GM12878 (cell line): ENCODE results near the gene TLE2. TPM values are rescaled to one million over a fixed set of nuclear protein-coding genes. Genes with fewer than 3 reads are reported as not detected.

Experiments used
- CHD1 ChIP-seq: IDR thresholded peaks from 2 replicates; pipeline ENCODE4 v1.6.1; 2012; ENCODE audit warnings: low read depth, low read length, improper control_type of control experiment
- CHD2 ChIP-seq: IDR thresholded peaks from 2 replicates; pipeline ENCODE4 v1.6.1; 2011; ENCODE audit warnings: low read depth, low read length, improper control_type of control experiment, borderline replicate concordance
- E4F1 ChIP-seq: fragments of 450-650 bp; IDR thresholded peaks from 2 replicates; pipeline ENCODE4 v1.6.1; 2018; ENCODE audit warnings: borderline replicate concordance, mild to moderate bottlenecking; ENCODE audit not compliant: partially characterized antibody
- FOS ChIP-seq: IDR thresholded peaks from 3 replicates; pipeline ENCODE4 v1.6.1; 2011; ENCODE audit warnings: borderline replicate concordance; ENCODE audit not compliant: insufficient read length; ENCODE audit errors: extremely low read depth
- FOXM1 ChIP-seq: IDR thresholded peaks from 2 replicates; pipeline ENCODE4 v1.6.1; 2012; ENCODE audit warnings: low read depth, mild to moderate bottlenecking, inconsistent platforms, low read length, moderate library complexity
- HDAC2 ChIP-seq: fragments of 200-600 bp; sonication (generic); IDR thresholded peaks from 2 replicates; pipeline ENCODE4 v1.6.1; 2017
- KDM1A ChIP-seq: fragments of 200-600 bp; sonication (generic); IDR thresholded peaks from 2 replicates; pipeline ENCODE4 v1.6.1; 2016; ENCODE audit warnings: borderline replicate concordance
- MAX ChIP-seq: IDR thresholded peaks from 2 replicates; pipeline ENCODE4 v1.6.1; 2012; ENCODE audit warnings: low read depth, low read length, improper control_type of control experiment
- MXI1 ChIP-seq: fragments of 150-350 bp; IDR thresholded peaks from 2 replicates; pipeline ENCODE4 v1.6.1; 2011; ENCODE audit warnings: low read depth, mild to moderate bottlenecking, inconsistent platforms, low read length, improper control_type of control experiment
- NKRF ChIP-seq: fragments of 450-650 bp; conservative IDR thresholded peaks from 2 replicates; pipeline ENCODE4 v1.6.1; 2017; ENCODE audit warnings: mild to moderate bottlenecking, moderate library complexity
- PAX8 ChIP-seq: fragments of 450-650 bp; IDR thresholded peaks from 2 replicates; pipeline ENCODE4 v1.6.1; 2017; ENCODE audit warnings: mild to moderate bottlenecking, moderate library complexity
- POLR2AphosphoS2 ChIP-seq: IDR thresholded peaks from 2 replicates; pipeline ENCODE4 v1.6.1; 2011; ENCODE audit warnings: low read depth, mild to moderate bottlenecking, low read length, improper control_type of control experiment, moderate library complexity
- POLR2AphosphoS5 ChIP-seq: IDR thresholded peaks from 2 replicates; pipeline ENCODE4 v1.6.1; 2011; ENCODE audit warnings: mild to moderate bottlenecking, low read length, inconsistent platforms
- RELB ChIP-seq: fragments of 450-650 bp; IDR thresholded peaks from 2 replicates; pipeline ENCODE4 v1.6.1; 2017; ENCODE audit warnings: low read depth, mild to moderate bottlenecking, moderate library complexity
- SMAD1 ChIP-seq: fragments of 450-650 bp; IDR thresholded peaks from 2 replicates; pipeline ENCODE4 v1.6.1; 2018; ENCODE audit warnings: mild to moderate bottlenecking, low read depth; ENCODE audit not compliant: partially characterized antibody
- SMAD5 ChIP-seq: IDR thresholded peaks from 2 replicates; pipeline ENCODE4 v1.6.1; 2016; ENCODE audit warnings: antibody characterized with exemption, low read depth
- SMC3 ChIP-seq: IDR thresholded peaks from 2 replicates; pipeline ENCODE4 v1.6.1; 2011; ENCODE audit warnings: low read length, improper control_type of control experiment, borderline replicate concordance
- WRNIP1 ChIP-seq: IDR thresholded peaks from 2 replicates; pipeline ENCODE4 v1.6.1; 2011; ENCODE audit warnings: low read depth, low read length, improper control_type of control experiment, borderline replicate concordance
- ZBTB11 ChIP-seq: fragments of 450-650 bp; formaldehyde crosslinking; IDR thresholded peaks from 2 replicates; pipeline ENCODE4 v1.5.0; 2022; ENCODE audit warnings: mild to moderate bottlenecking, missing genetic modification characterization
- polyA plus RNA-seq, 11 experiments: library from polyadenylated mRNA; depleted of rRNA in 4 of 11; unstranded in 6 of 11; stranded (reverse) in 5 of 11; fragments of >200 nt; fragmentation: Nextera tagmentation in 4 of 11; fragmentation: Illumina TruSeq in 1 of 11; extraction: Ambion mirVana in 4 of 11; extraction: Trizol in 1 of 11; gene quantifications; 1 replicate in 1 of 11; 2 replicates in 10 of 11; pipeline versions ENCODE4 v1.2.1 to v1.2.3, GENCODE V29; 2011 to 2016; ENCODE audit warnings: inconsistent platforms in 2 of 11, missing spikeins in 2 of 11, low read depth in 1 of 11
- total RNA-seq, 4 experiments: library from RNA; depleted of rRNA in 3 of 4; stranded (reverse); fragments of >200 nt in 3 of 4; fragmentation: Illumina TruSeq in 1 of 4; extraction: Trizol in 1 of 4; gene quantifications; 2 replicates each; pipeline versions ENCODE4 v1.2.1 to v1.2.3, GENCODE V29; 2013 to 2021

Gene TLE2
- total and polyA plus RNA-seq, 10 of the 15 experiments (the other 5 are each of a cell fraction or from before 2014, with no cell fraction given) = 0.05 to 0.21 (median 0.11) TPM; not detected in 5

- peak; percentile 75 for TF ChIP-seq SMAD1
- peak; percentile 65; the same call in 1 of the 2 replicates for TF ChIP-seq RELB
- TF ChIP-seq SMC3 = no peak
- peak; percentile 91 for TF ChIP-seq POLR2AphosphoS2
- peak; percentile 79; the same call in 1 of the 2 replicates for TF ChIP-seq SMAD5
- no peak for TF ChIP-seq ZBTB11 (CRISPR knock-in tag)
- TF ChIP-seq FOXM1 = no peak
- no peak for TF ChIP-seq WRNIP1
- peak; percentile 80 for TF ChIP-seq MXI1
- TF ChIP-seq NKRF = peak; percentile 60
- TF ChIP-seq MAX = 0 out of 2 replicates have a peak, but pooled peaks have one; percentile 20
- TF ChIP-seq POLR2AphosphoS5 = peak; percentile 95
- TF ChIP-seq CHD2 = peak; percentile 90
- TF ChIP-seq PAX8 = no peak
- TF ChIP-seq FOS = no peak
- TF ChIP-seq KDM1A = no peak
- TF ChIP-seq E4F1 = peak; percentile 57
- TF ChIP-seq CHD1 = no peak; the same call in 1 of the 2 replicates
- TF ChIP-seq HDAC2 = no peak
These were observed 78.6 kb downstream of the TLE2 start (continued) for GRCh38 chr19:2950286-2951124.
